Breast epithelium (tissue), 4 donors: ENCODE results near the gene ASB2. TPM values are rescaled to one million over a fixed set of nuclear protein-coding genes. Genes with fewer than 3 reads are reported as not detected.
A peak's percentile ranks its signal among the peaks of the same experiment; 100 is the strongest.

ENCODE experiments used
- DNase-seq, 2 donors: peaks; one replicate each; pipeline ENCODE4 v3.0.0-alpha.2; 2019; ENCODE audit warnings: low spot score in 2 of 2
- H3K27ac ChIP-seq, 2 donors: fragments of 200-600 bp; sonication (generic) in 1 of 2; one replicate each; pipeline ENCODE4 v1.5.1; 2016 to 2019; ENCODE audit warnings: mild to moderate bottlenecking in 1 of 2
- H3K27me3 ChIP-seq, 2 donors: fragments of 200-600 bp; sonication (generic) in 1 of 2; one replicate each; pipeline versions ENCODE4 v1.5.1 to v1.6.0; 2017 to 2019; ENCODE audit warnings: control low read depth in 1 of 2, mild to moderate bottlenecking in 1 of 2
- H3K36me3 ChIP-seq: fragments of 200-600 bp; one replicate; pipeline ENCODE4 v1.5.1; 2019
- H3K4me1 ChIP-seq, 2 donors: fragments of 200-600 bp; sonication (generic); one replicate each; pipeline ENCODE4 v1.5.1; 2016 to 2019; ENCODE audit warnings: control low read depth in 1 of 2
- H3K4me3 ChIP-seq, 3 donors: fragments of 200-600 bp; sonication (generic); 1 replicate in 2 of 3; 2 replicates in 1 of 3; pipeline ENCODE4 v1.5.1; 2016 to 2019; ENCODE audit warnings: mild to moderate bottlenecking in 3 of 3, moderate library complexity in 2 of 3
- H3K9me3 ChIP-seq, 2 donors: fragments of 200-600 bp; sonication (generic) in 1 of 2; one replicate each; pipeline ENCODE4 v1.5.1; 2016 to 2019; ENCODE audit warnings: control low read depth in 1 of 2
- CTCF ChIP-seq, 3 donors: fragments of 450-650 bp; IDR thresholded peaks; one replicate each; pipeline ENCODE4 v1.5.1; 2016 to 2017; ENCODE audit warnings: antibody characterized with exemption in 3 of 3, mild to moderate bottlenecking in 3 of 3, moderate library complexity in 3 of 3
- POLR2A ChIP-seq: fragments of 450-650 bp; IDR thresholded peaks from one replicate; pipeline ENCODE4 v1.6.1; 2016; ENCODE audit warnings: antibody characterized with exemption, mild to moderate bottlenecking, moderate library complexity
- POLR2AphosphoS5 ChIP-seq, 3 donors: sonication (generic); formaldehyde crosslinking; IDR thresholded peaks; one replicate each; pipeline ENCODE4 v1.6.1; 2017; ENCODE audit warnings: antibody characterized with exemption in 3 of 3
- intact Hi-C: fragments of 100-400 bp; cut with DNase I; formaldehyde crosslinking; loops from one replicate; pipeline ENCODE4 v1.15.1; 2023; ENCODE audit warnings: low total_unique reads
- total RNA-seq, 3 donors: library from RNA; depleted of rRNA; stranded (reverse); fragments of >200 nt; gene quantifications; one replicate each; pipeline ENCODE4 v1.1.0, GENCODE V29; 2016

ASB2 gene
- total RNA-seq, 3 donors from 2014 or later, result 1.3 to 2.0 TPM; not detected in 1

DNA sequence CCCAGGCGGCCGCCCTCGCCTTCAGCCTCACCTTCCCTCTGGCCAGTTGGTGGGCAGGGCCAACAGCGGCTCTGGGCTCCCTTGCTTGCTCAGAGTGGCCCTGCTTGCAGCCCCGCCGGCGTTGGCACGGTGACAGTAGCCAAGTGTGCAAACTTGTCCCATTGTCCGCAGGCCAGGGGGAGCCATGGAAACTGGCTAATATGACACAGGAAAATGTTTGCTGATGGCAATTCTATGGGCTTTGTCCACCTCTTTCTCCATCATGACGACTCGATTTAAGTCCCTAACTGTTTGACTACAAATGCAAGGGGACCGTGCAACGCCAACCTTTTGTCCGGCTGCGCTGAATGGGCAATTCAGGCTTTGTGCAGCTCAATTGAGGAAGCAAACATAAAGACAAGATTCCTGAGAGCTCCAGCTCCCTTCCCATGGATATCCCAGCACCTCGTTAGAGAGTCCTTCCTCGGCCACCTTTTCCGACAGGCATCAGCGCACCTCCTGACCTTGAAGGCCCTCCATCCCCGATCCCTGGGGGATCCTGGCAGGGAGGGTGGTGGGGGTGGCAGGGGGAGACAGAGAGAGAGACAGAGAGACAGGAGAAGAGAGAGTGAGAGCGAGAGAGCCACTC, 50.0 kb downstream of the ASB2 start:
- no peaks in the 10 kb centered on the region for H3K9me3 ChIP-seq
- H3K27me3 ChIP-seq, result no peaks in the 10 kb centered on the region
- no peak for DNase-seq
- TF ChIP-seq CTCF (IDR thresholded peaks at IDR 0.05), result no peak
- intact Hi-C loops, result no loop called here
- H3K27ac ChIP-seq, result peak overlapping the region in 1 of 2 donors; percentile 43
- H3K4me1 ChIP-seq, result no peaks in the 10 kb centered on the region
- H3K36me3 ChIP-seq, result no peaks in the 10 kb centered on the region
- H3K4me3 ChIP-seq, result no peak overlapping the region

GRCh38 chr14:93925374-93925895, 50.9 kb downstream of the ASB2 start:
- Histone ChIP-seq H3K27me3 (no peaks in the 10 kb centered on the region), H3K4me1 (no peaks in the 10 kb centered on the region), H3K27ac (peak overlapping the region in 1 of 2 donors; percentile 32), H3K9me3 (no peaks in the 10 kb centered on the region), H3K36me3 (no peaks in the 10 kb centered on the region), H3K4me3 (no peak overlapping the region)
- no peak for TF ChIP-seq CTCF (IDR thresholded peaks at IDR 0.05)
- no peak for TF ChIP-seq POLR2AphosphoS5 (IDR thresholded peaks at IDR 0.05)
- TF ChIP-seq POLR2A, result no peak
- no peak for DNase-seq
- intact Hi-C loops, result no loop called here

- no peak overlapping the region for H3K4me3 ChIP-seq
- no peak overlapping the region for H3K27ac ChIP-seq
- H3K27me3 ChIP-seq, result no peaks in the 10 kb centered on the region
- DNase-seq, result no peak
- H3K4me1 ChIP-seq, result no peaks in the 10 kb centered on the region
- no peaks in the 10 kb centered on the region for H3K36me3 ChIP-seq
- intact Hi-C loops, result no loop called here
- TF ChIP-seq POLR2A, result no peak
- no peak for TF ChIP-seq CTCF (IDR thresholded peaks at IDR 0.05)
- no peaks in the 10 kb centered on the region for H3K9me3 ChIP-seq
These were observed 51.6 kb downstream of the ASB2 start for GRCh38 chr14:93924592-93925355.

DNA sequence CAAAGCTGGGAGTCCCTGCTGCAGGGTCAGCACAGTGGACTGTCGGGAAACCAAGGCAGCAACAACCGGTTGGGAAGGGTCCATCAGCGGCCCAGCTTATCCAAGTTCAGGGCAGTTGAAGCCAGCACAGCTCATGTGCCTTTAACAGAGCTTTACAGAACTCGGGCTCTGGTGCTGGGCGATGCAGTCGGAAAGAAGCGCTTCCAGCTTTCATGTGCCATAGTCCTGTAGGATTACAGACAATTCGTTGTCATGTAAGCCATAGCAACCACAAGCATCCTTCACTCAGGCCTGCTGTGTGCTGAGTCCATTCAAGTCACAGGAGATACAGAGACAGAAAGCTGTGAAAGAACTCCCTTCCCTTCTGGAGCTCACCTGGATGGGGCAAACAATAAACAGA, 52.7 kb downstream of the ASB2 start:
- no peak for TF ChIP-seq POLR2A
- TF ChIP-seq POLR2AphosphoS5 (IDR thresholded peaks at IDR 0.05), result no peak
- TF ChIP-seq CTCF (IDR thresholded peaks at IDR 0.05), result no peak
- Histone ChIP-seq H3K9me3 (no peaks in the 10 kb centered on the region), H3K4me3 (no peak overlapping the region), H3K4me1 (no peaks in the 10 kb centered on the region), H3K27ac (no peak overlapping the region), H3K36me3 (no peaks in the 10 kb centered on the region), H3K27me3 (no peaks in the 10 kb centered on the region)
- DNase-seq, result no peak
- intact Hi-C loops, result no loop called here
